Measurements from ENCODE around the gene LYRM4. TPM values are rescaled to one million over a fixed set of nuclear protein-coding genes. Genes with fewer than 3 reads are reported as not detected.

Gene LYRM4
- total RNA-seq, 1 donor from 2014 or later = 19.2 TPM

- H3K27ac ChIP-seq = no peak overlapping the region
- intact Hi-C loops (cut with DNase I) = no loop called here
- TF ChIP-seq, protein P1, sequence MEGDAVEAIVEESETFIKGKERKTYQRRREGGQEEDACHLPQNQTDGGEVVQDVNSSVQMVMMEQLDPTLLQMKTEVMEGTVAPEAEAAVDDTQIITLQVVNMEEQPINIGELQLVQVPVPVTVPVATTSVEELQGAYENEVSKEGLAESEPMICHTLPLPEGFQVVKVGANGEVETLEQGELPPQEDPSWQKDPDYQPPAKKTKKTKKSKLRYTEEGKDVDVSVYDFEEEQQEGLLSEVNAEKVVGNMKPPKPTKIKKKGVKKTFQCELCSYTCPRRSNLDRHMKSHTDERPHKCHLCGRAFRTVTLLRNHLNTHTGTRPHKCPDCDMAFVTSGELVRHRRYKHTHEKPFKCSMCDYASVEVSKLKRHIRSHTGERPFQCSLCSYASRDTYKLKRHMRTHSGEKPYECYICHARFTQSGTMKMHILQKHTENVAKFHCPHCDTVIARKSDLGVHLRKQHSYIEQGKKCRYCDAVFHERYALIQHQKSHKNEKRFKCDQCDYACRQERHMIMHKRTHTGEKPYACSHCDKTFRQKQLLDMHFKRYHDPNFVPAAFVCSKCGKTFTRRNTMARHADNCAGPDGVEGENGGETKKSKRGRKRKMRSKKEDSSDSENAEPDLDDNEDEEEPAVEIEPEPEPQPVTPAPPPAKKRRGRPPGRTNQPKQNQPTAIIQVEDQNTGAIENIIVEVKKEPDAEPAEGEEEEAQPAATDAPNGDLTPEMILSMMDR (IDR thresholded peaks at IDR 0.05) = no peak
- TF ChIP-seq POLR2A (IDR thresholded peaks at IDR 0.05) (no peak), POLR2AphosphoS5 (IDR thresholded peaks at IDR 0.05; ENCODE audit: insufficient read depth in 1 of 2, low read depth in 1 of 2) (no peak)
- H3K4me3 ChIP-seq = no peak overlapping the region
- H3K9me3 ChIP-seq = no peaks in the 10 kb centered on the region
- DNase-seq (ENCODE audit: extremely low spot score in 2 of 2) = no peak
- H3K36me3 ChIP-seq = no peaks in the 10 kb centered on the region
- no peaks in the 10 kb centered on the region for H3K4me1 ChIP-seq
- no peaks in the 10 kb centered on the region for H3K27me3 ChIP-seq
These were observed 22.4 kb downstream of the LYRM4 start for GRCh38 chr6:5238336-5238735.

DNA sequence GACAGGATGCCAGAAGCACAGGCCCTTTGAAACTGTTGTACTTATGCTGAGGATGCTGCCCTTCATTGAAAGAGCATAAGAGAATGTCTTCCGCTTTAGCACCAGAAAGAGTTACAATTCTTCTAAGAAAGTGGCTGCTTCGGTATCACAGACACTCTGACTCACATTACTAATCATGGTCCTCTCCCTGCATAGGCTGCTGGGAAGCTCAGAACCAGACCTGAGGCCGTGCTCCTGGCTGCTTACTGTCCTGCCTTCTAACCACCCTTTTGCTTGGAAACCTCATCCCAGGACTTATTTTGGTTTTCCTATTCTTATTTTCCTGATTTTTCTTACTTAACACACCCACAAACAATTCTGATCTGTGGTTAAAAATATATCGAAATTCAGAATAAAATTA, 22.9 kb downstream of the LYRM4 start:
- no peak overlapping the region for H3K27ac ChIP-seq
- H3K4me1 ChIP-seq = no peaks in the 10 kb centered on the region
- intact Hi-C loops (cut with DNase I) = no loop called here
- TF ChIP-seq POLR2AphosphoS5 (IDR thresholded peaks at IDR 0.05; ENCODE audit: insufficient read depth in 1 of 2, low read depth in 1 of 2) (no peak), POLR2A (IDR thresholded peaks at IDR 0.05) (no peak)
- TF ChIP-seq, protein P1 (IDR thresholded peaks at IDR 0.05) = no peak
- no peak overlapping the region for H3K4me3 ChIP-seq
- no peaks in the 10 kb centered on the region for H3K9me3 ChIP-seq
- DNase-seq (ENCODE audit: extremely low spot score in 2 of 2) = no peak
- H3K36me3 ChIP-seq = no peaks in the 10 kb centered on the region
- no peaks in the 10 kb centered on the region for H3K27me3 ChIP-seq

DNA sequence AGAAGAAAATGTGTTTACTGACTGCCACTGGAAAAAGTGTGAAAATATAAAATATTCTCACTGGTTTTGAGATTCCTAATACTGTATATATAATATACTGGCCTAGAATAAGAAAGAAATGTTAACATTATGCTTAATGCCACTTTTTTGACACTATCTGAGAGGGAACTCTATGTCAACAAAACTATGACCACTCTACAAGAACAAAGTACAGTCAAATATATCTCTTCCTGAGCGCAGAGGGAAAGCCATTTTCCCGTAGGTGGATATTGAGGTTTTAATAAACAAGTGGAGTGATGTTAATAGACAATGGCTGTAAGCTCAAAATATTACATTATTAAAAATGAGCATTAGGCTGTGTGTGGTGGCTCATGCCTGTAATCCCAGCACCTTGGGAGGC, 24.9 kb downstream of the LYRM4 start:
- Histone ChIP-seq H3K4me1 (no peaks in the 10 kb centered on the region), H3K4me3 (no peak overlapping the region), H3K27me3 (no peaks in the 10 kb centered on the region), H3K9me3 (no peaks in the 10 kb centered on the region), H3K36me3 (no peaks in the 10 kb centered on the region), H3K27ac (no peak overlapping the region)
- DNase-seq (ENCODE audit: extremely low spot score in 2 of 2) = no peak
- intact Hi-C loops (cut with DNase I) = no loop called here
- TF ChIP-seq, protein P1 (IDR thresholded peaks at IDR 0.05) = no peak
- TF ChIP-seq POLR2AphosphoS5 (IDR thresholded peaks at IDR 0.05; ENCODE audit: insufficient read depth in 1 of 2, low read depth in 1 of 2) (no peak), POLR2A (IDR thresholded peaks at IDR 0.05) (no peak)

DNA sequence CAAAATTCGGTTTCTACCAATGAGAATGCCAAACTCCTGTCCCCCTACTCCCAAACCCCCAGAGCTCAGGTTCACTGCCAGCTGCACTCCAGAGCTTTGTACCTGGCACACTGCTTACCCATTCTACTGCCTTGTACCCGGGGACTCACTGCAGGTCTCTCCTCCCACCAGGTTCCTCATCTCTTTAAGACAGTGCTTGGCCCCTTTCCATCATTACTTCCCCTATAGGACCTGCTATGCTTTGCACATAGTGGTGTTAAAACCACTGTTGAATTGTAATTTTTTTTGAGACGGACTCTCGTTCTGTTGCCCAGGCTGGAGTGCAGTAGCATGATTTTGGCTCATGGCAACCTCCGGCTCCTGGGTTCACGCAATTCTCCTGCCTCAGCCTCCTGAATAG, 25.9 kb downstream of the LYRM4 start:
- Histone ChIP-seq H3K27me3 (no peaks in the 10 kb centered on the region), H3K27ac (no peak overlapping the region), H3K36me3 (no peaks in the 10 kb centered on the region), H3K4me1 (no peaks in the 10 kb centered on the region), H3K9me3 (no peaks in the 10 kb centered on the region), H3K4me3 (no peak overlapping the region)
- TF ChIP-seq POLR2AphosphoS5 (IDR thresholded peaks at IDR 0.05; ENCODE audit: insufficient read depth in 1 of 2, low read depth in 1 of 2) (no peak), POLR2A (IDR thresholded peaks at IDR 0.05) (no peak)
- TF ChIP-seq, protein P1 (IDR thresholded peaks at IDR 0.05) = no peak
- no peak for DNase-seq (ENCODE audit: extremely low spot score in 2 of 2)
- intact Hi-C loops (cut with DNase I) = loop anchor here (5.0 kb wide), 1 partner anchor 432 kb away; no protein-coding TSS in a partner anchor

GRCh38 chr6:5231289-5231688, 29.5 kb downstream of the LYRM4 start:
- intact Hi-C loops (cut with DNase I) = loop anchor here (5.0 kb wide), 1 partner anchor 436 kb away; no protein-coding TSS in a partner anchor
- no peak overlapping the region for H3K27ac ChIP-seq
- H3K36me3 ChIP-seq = no peaks in the 10 kb centered on the region
- DNase-seq (ENCODE audit: extremely low spot score in 2 of 2) = no peak
- H3K27me3 ChIP-seq = no peaks in the 10 kb centered on the region
- H3K9me3 ChIP-seq = no peaks in the 10 kb centered on the region
- no peak overlapping the region for H3K4me3 ChIP-seq
- H3K4me1 ChIP-seq = no peaks in the 10 kb centered on the region
- TF ChIP-seq POLR2AphosphoS5 (IDR thresholded peaks at IDR 0.05; ENCODE audit: insufficient read depth in 1 of 2, low read depth in 1 of 2) (no peak), POLR2A (IDR thresholded peaks at IDR 0.05) (no peak)
- TF ChIP-seq, protein P1 (IDR thresholded peaks at IDR 0.05) = no peak
